SK-N-SH treated with all-trans-retinoic acid at 6 μM for 48 hours (cell line): ENCODE measurements around the gene CBY3.

ENCODE experiments used
- ARNTL ChIP-seq: fragments of 450-650 bp; formaldehyde crosslinking; IDR thresholded peaks from 2 replicates; pipeline ENCODE4 v1.5.0; 2020; ENCODE audit warnings: low read depth, mild to moderate bottlenecking, moderate library complexity, borderline replicate concordance
- GLIS3 ChIP-seq: fragments of 250-450 bp; sonication (Bioruptor Pico); IDR thresholded peaks from 2 replicates; pipeline ENCODE4 v1.5.0; 2020; ENCODE audit warnings: mild to moderate bottlenecking, moderate library complexity
- ISL1 ChIP-seq: fragments of 250-450 bp; sonication (Bioruptor Pico); IDR thresholded peaks from 2 replicates; pipeline ENCODE4 v2.1.2; 2022; ENCODE audit warnings: mild to moderate bottlenecking, moderate library complexity
- OSR1 ChIP-seq: fragments of 250-450 bp; sonication (Bioruptor Pico); IDR thresholded peaks from 2 replicates; pipeline ENCODE4 v1.8.0; 2022; ENCODE audit warnings: moderate library complexity, mild to moderate bottlenecking, inconsistent platforms
- PATZ1 ChIP-seq: fragments of 250-450 bp; sonication (Bioruptor Pico); IDR thresholded peaks from 2 replicates; pipeline ENCODE4 v1.8.0; 2020; ENCODE audit warnings: mild to moderate bottlenecking, moderate library complexity, borderline replicate concordance
- PPARA ChIP-seq: fragments of 250-450 bp; sonication (Bioruptor Pico); IDR thresholded peaks from 2 replicates; pipeline ENCODE4 v1.5.0; 2020; ENCODE audit warnings: mild to moderate bottlenecking, borderline replicate concordance
- SNAI2 ChIP-seq: fragments of 250-450 bp; sonication (Bioruptor Pico); IDR thresholded peaks from 2 replicates; pipeline ENCODE4 v1.5.0; 2020; ENCODE audit warnings: mild to moderate bottlenecking, moderate library complexity
- TCF4 ChIP-seq: fragments of 250-450 bp; sonication (Bioruptor Pico); IDR thresholded peaks from 2 replicates; pipeline ENCODE4 v1.8.0; 2021; ENCODE audit warnings: mild to moderate bottlenecking, moderate library complexity, borderline replicate concordance
- TSHZ2 ChIP-seq: fragments of 250-450 bp; sonication (Bioruptor Pico); IDR thresholded peaks from 2 replicates; pipeline ENCODE4 v1.5.0; 2020; ENCODE audit warnings: mild to moderate bottlenecking, moderate library complexity
- ZC3H10 ChIP-seq: fragments of 250-450 bp; sonication (Bioruptor Pico); IDR thresholded peaks from 2 replicates; pipeline ENCODE4 v1.5.1; 2021; ENCODE audit warnings: mild to moderate bottlenecking, moderate library complexity
- ZFP30 ChIP-seq: fragments of 450-650 bp; formaldehyde crosslinking; IDR thresholded peaks from 2 replicates; pipeline ENCODE4 v1.5.0; 2022; ENCODE audit warnings: mild to moderate bottlenecking, moderate library complexity
- ZNF70 ChIP-seq: fragments of 450-650 bp; formaldehyde crosslinking; IDR thresholded peaks from 2 replicates; pipeline ENCODE4 v1.5.0; 2020; ENCODE audit warnings: mild to moderate bottlenecking, moderate library complexity
- ZNF8 ChIP-seq: fragments of 450-650 bp; formaldehyde crosslinking; IDR thresholded peaks from 2 replicates; pipeline ENCODE4 v1.5.0; 2020; ENCODE audit warnings: mild to moderate bottlenecking, moderate library complexity

- TF ChIP-seq TSHZ2 (no peak), ZNF8 (no peak), PPARA (no peak), PATZ1 (CRISPR knock-in tag) (no peak), GLIS3 (CRISPR knock-in tag) (no peak), ZC3H10 (no peak), ZFP30 (CRISPR knock-in tag) (no peak), ARNTL (CRISPR knock-in tag) (no peak), OSR1 (CRISPR knock-in tag) (no peak), TCF4 (CRISPR knock-in tag) (no peak), ZNF70 (CRISPR knock-in tag) (no peak), ISL1 (CRISPR knock-in tag) (no peak), SNAI2 (CRISPR knock-in tag) (no peak)
Measured at GRCh38 chr5:179696603-179697002, 15.8 kb upstream of the CBY3 start.
